HL-60 (cell line): ENCODE data around the gene CMBL.

Experiments used
- DNase-seq, 2 experiments: peaks; one replicate each; pipeline ENCODE4 v3.0.0-alpha.2; 2010 to 2020; ENCODE audit warnings: low read depth in 1 of 2, low spot score in 1 of 2
- H3K27ac ChIP-seq: fragments of 250-450 bp; sonication (Bioruptor Pico); replicated peaks from 2 replicates; pipeline ENCODE4 v1.5.1; 2020; ENCODE audit warnings: mild to moderate bottlenecking, moderate library complexity
- H3K27me3 ChIP-seq: fragments of 250-450 bp; sonication (Bioruptor Pico); 2 replicates; pipeline ENCODE4 v1.5.1; 2021; ENCODE audit warnings: mild to moderate bottlenecking, moderate library complexity; ENCODE audit not compliant: insufficient read depth, poor library complexity, severe bottlenecking
- H3K4me3 ChIP-seq: replicated peaks from 2 replicates; pipeline ENCODE4 v1.5.1; 2011; ENCODE audit warnings: mild to moderate bottlenecking, control low read depth, low read length; ENCODE audit not compliant: insufficient read depth
- GABPA ChIP-seq: IDR thresholded peaks from 2 replicates; pipeline ENCODE4 v1.6.1; 2012; ENCODE audit warnings: low read depth
- POLR2AphosphoS5 ChIP-seq: IDR thresholded peaks from 2 replicates; pipeline ENCODE4 v1.6.1; 2012; ENCODE audit warnings: low read depth
- SPI1 ChIP-seq: IDR thresholded peaks from 2 replicates; pipeline ENCODE4 v1.6.1; 2012; ENCODE audit warnings: low read depth, mild to moderate bottlenecking, borderline replicate concordance
- TF ChIP-seq, protein P1 (sequence below): IDR thresholded peaks from 2 replicates; pipeline ENCODE4 v1.6.1; 2012; ENCODE audit warnings: low read depth; ENCODE audit not compliant: insufficient replicate concordance
- TF ChIP-seq, protein P2 (sequence below): IDR thresholded peaks from one replicate; pipeline ENCODE4 v1.5.1; 2011; ENCODE audit warnings: low read length, control low read depth, inconsistent platforms; ENCODE audit not compliant: insufficient read depth

CMBL gene

DNA sequence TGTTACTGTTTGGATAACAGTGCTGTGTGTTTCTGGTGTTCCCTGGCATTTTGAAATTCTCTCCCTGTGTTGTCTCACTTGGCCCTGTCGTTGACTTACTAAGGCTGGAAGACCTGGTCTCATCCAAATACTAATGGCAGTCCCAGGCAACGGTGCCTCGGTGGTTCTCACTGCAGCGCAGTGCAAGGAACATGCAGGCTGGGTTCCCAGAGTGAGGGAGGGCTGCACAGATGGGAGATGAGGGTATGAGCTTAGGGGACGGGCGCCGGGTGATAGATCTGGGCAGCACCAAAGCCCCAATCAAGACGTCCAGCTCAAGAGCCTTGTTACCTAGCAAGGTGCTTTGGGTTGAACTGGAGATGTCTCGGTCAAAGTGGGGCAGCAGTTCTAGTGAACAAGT is 46.6 kb downstream of the CMBL start:
- Histone ChIP-seq H3K4me3 (no peak overlapping the region), H3K27ac (no peak overlapping the region)
- no peak for DNase-seq

DNA sequence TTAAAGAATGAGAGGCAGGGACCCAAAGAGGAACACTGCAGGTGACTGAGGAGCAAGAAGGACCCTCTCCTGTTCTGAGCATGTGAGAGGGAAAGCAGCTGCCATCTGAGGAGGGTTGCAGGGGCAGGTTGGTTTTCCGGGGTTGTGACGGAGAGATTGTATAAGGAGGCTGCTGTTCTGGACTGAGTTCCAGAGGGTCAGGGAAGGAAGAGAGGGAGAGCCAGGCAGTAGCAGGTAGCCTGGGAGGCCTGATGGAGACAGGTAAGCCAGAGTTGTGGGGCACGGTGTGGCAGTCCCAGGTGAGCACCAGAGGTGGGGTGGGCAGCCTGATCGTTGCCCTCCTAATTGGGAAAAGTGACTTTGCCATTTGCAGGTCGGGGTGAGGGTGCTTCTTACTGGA is 47.8 kb downstream of the CMBL start:
- DNase-seq, result no peak
- no peak overlapping the region for H3K27ac ChIP-seq
- no peak overlapping the region for H3K4me3 ChIP-seq
- H3K27me3 ChIP-seq, result no peaks in the 10 kb centered on the region
- no peak for TF ChIP-seq SPI1
- TF ChIP-seq POLR2AphosphoS5, result peak; percentile 22; the same call in 1 of the 2 replicates
- TF ChIP-seq, protein P1, sequence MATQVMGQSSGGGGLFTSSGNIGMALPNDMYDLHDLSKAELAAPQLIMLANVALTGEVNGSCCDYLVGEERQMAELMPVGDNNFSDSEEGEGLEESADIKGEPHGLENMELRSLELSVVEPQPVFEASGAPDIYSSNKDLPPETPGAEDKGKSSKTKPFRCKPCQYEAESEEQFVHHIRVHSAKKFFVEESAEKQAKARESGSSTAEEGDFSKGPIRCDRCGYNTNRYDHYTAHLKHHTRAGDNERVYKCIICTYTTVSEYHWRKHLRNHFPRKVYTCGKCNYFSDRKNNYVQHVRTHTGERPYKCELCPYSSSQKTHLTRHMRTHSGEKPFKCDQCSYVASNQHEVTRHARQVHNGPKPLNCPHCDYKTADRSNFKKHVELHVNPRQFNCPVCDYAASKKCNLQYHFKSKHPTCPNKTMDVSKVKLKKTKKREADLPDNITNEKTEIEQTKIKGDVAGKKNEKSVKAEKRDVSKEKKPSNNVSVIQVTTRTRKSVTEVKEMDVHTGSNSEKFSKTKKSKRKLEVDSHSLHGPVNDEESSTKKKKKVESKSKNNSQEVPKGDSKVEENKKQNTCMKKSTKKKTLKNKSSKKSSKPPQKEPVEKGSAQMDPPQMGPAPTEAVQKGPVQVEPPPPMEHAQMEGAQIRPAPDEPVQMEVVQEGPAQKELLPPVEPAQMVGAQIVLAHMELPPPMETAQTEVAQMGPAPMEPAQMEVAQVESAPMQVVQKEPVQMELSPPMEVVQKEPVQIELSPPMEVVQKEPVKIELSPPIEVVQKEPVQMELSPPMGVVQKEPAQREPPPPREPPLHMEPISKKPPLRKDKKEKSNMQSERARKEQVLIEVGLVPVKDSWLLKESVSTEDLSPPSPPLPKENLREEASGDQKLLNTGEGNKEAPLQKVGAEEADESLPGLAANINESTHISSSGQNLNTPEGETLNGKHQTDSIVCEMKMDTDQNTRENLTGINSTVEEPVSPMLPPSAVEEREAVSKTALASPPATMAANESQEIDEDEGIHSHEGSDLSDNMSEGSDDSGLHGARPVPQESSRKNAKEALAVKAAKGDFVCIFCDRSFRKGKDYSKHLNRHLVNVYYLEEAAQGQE, result no peak

More for the DNA sequence above, 46.6 kb downstream of the CMBL start:
- TF ChIP-seq SPI1 (no peak), POLR2AphosphoS5 (no peak), GABPA (no peak)
- TF ChIP-seq, protein P1, result no peak
- TF ChIP-seq, protein P2, sequence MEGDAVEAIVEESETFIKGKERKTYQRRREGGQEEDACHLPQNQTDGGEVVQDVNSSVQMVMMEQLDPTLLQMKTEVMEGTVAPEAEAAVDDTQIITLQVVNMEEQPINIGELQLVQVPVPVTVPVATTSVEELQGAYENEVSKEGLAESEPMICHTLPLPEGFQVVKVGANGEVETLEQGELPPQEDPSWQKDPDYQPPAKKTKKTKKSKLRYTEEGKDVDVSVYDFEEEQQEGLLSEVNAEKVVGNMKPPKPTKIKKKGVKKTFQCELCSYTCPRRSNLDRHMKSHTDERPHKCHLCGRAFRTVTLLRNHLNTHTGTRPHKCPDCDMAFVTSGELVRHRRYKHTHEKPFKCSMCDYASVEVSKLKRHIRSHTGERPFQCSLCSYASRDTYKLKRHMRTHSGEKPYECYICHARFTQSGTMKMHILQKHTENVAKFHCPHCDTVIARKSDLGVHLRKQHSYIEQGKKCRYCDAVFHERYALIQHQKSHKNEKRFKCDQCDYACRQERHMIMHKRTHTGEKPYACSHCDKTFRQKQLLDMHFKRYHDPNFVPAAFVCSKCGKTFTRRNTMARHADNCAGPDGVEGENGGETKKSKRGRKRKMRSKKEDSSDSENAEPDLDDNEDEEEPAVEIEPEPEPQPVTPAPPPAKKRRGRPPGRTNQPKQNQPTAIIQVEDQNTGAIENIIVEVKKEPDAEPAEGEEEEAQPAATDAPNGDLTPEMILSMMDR, result no peak
- no peaks in the 10 kb centered on the region for H3K27me3 ChIP-seq

DNA sequence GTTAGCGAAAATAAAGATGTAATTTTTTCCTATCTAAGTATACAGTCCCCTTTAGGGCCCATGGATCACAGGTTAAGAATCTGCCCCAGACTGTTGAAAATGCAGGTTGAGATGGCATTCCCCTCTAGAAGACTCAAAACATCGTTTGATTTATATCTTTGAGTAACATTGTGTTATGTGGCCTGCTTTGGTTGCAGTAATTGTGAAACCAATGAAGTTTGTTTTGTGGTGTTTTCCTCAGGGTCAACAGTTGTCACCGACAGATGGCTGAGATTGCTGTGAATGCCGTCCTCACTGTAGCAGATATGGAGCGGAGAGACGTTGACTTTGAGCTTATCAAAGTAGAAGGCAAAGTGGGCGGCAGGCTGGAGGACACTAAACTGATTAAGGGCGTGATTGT is 49.8 kb downstream of the CMBL start:
- Histone ChIP-seq H3K27me3 (no peaks in the 10 kb centered on the region), H3K27ac (no peak overlapping the region), H3K4me3 (no peak overlapping the region)
- TF ChIP-seq GABPA, result no peak
- DNase-seq, result no peak

DNA sequence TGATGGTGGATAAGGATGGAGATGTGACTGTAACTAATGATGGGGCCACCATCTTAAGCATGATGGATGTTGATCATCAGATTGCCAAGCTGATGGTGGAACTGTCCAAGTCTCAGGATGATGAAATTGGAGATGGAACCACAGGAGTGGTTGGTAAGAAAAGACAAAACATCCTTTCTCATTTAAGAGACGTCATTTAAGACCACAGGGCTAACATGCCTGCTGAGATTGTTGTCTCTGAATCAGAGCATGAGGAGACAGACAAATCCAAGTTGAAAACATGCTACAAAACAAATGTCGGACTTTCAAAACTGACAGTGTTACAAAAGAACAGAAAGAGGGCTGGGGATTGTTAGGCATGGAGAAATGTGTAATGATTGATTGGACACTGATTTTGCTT is 53.0 kb downstream of the CMBL start:
- Histone ChIP-seq H3K27ac (no peak overlapping the region), H3K27me3 (no peaks in the 10 kb centered on the region), H3K4me3 (no peak overlapping the region)
- no peak for DNase-seq
- TF ChIP-seq POLR2AphosphoS5 (no peak), SPI1 (no peak), GABPA (no peak)
- TF ChIP-seq, protein P2, result no peak
- TF ChIP-seq, protein P1, result no peak
